ENCODE measurements around the gene NRXN3. TPM values are rescaled to one million over a fixed set of nuclear protein-coding genes. Genes with fewer than 3 reads are reported as not detected.
"Not testable (repeated sequence)": the region's sequence is repeated elsewhere in the genome, so short reads cannot be mapped to it uniquely, and the experiment has no call there.

The NRXN3 gene
- polyA plus RNA-seq, 1 donor from 2014 or later: not detected

DNA sequence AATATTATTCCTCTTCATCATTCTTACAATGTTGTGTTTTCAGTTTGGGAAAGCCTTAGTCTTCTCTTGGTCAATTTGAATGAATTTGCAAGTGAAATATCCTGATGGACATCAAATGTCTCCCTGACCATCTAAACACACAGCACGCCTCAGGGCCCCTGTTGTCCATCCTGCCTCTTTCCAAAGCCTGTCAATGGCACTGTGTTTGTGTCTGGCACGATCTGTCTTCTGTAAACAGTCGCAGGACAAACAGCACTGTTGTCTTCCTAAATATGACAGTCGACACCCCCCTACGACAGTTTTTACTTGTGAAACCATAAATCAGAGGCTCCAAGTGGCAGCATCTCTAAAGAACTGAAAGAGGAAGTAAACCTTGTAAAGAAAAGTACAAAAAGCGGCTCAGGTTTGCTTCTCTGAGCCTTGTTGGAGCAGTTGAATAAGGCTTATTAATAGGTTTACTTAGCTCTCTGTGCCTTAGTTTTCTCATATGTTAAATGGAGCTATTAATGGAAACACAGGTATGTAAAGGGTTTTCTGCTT is 285.8 kb downstream of the NRXN3 start:
- Mint-ChIP-seq H3K36me3 (peaks cover 2% of the 10 kb centered on the region), H3K9me3 (no peaks in the 10 kb centered on the region), H3K4me1 (peaks cover 0 to 10% (median 4%) of the 10 kb centered on the region in 3 donors), H3K4me3 (peak overlapping the region in 1 of 4 donors; percentile 2), H3K27me3 (no peaks in the 10 kb centered on the region), H3K27ac (no peak overlapping the region)

DNA sequence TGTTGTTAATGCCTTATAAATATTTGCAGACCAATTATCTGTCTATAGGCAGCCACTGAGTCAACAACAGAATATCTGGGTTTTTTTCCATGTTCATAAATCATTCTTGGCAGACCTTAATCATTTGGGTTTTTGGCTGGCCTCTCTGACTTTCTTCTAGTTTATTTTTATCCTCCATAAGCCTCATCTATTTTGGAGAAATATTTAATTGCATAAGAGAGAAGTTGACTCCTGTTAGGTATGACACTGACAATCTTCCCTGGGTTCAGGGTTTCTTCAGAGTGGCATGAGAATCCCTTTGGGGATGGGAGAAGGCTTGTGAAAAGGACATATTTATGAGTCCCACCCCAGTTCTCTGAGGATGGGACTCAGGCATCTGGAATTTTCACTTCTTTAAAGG is 299.8 kb downstream of the NRXN3 start:
- Mint-ChIP-seq H3K36me3 (no peaks in the 10 kb centered on the region), H3K27ac (no peak overlapping the region), H3K4me1 (no peaks in the 10 kb centered on the region), H3K4me3 (no peak overlapping the region), H3K9me3 (peaks cover 0 to 5% (median 0%) of the 10 kb centered on the region in 3 donors), H3K27me3 (no peaks in the 10 kb centered on the region)

DNA sequence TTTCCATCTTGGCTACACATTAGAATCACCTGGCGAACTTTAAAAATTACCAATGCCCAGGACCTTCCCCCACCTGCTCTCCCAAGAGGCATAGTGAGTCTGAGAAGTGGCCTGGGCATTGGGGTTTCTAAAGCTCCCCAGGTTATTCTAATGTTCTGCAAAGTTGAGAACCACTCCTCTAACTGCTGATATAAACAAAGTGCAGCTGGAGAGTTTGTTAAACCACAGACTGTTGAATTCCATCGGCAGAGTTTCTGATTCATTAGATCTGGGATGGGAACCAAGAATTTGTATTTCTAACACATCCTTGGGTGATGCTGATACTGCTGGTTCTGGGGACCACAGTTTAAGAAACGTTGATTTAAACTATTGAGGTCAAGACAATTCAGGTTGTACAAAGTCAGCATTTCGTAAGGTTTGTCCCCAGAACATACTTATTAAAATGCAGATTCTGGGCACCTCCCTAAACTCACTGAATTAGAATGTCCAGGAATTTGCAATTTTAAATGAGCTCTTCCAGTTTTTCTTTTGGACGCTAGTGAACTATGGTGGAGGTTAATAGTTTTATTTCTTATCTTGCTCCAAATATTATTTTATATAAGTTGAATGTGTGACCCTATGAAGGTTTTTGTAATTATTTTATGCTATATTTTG is 309.1 kb downstream of the NRXN3 start:
- Mint-ChIP-seq H3K27ac (no peak overlapping the region), H3K4me1 (no peaks in the 10 kb centered on the region), H3K9me3 (no peaks in the 10 kb centered on the region), H3K27me3 (peaks cover 1% of the 10 kb centered on the region), H3K36me3 (no peaks in the 10 kb centered on the region), H3K4me3 (no peak overlapping the region)

DNA sequence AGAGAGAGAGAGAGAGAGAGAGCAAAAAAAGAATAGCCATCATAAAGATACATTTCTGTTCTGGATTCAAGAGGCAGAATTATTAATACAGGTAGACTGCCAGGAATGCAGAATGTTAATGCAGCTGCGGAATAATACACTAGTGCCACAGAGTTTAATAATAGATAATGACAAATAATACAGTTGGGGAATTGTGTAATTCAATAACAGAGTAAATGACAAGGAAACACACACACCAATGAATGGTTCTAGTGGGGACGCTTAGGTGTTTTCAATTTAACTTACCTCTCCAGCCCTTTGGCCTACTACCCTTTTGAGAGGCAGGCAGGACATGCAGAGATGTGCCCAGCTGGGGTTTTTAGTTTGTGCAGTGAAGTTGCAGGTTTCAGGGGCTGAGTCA is 313.9 kb downstream of the NRXN3 start:
- H3K36me3 Mint-ChIP-seq: no peaks in the 10 kb centered on the region
- no peaks in the 10 kb centered on the region for H3K9me3 Mint-ChIP-seq

DNA sequence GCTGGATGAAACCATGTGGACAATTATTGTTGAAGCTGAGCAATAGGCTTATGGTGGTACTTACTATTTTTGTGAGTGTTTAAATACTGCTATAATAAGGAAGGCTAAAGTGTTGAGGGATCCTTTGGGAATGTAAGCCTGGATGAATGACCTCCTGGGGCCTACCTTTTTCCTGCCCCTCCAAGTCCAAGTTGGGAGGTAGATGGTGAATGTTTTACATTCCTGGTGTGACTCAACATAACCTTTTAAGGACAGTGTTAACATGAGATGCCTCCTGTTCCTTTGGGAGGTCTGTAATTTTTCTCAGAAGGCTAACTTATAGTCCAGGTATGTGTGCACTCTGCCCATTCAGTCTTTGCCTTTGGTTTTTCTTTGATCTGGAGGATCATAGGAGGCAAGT is 315.9 kb downstream of the NRXN3 start:
- no peak overlapping the region for H3K4me3 Mint-ChIP-seq
- no peaks in the 10 kb centered on the region for H3K4me1 Mint-ChIP-seq
- H3K27ac Mint-ChIP-seq: no peak overlapping the region
- H3K36me3 Mint-ChIP-seq: no peaks in the 10 kb centered on the region
- H3K9me3 Mint-ChIP-seq: no peaks in the 10 kb centered on the region
- peaks cover 2% of the 10 kb centered on the region for H3K27me3 Mint-ChIP-seq

More for the DNA sequence above, 313.9 kb downstream of the NRXN3 start:
- H3K4me3 Mint-ChIP-seq: no peak overlapping the region
- H3K4me1 Mint-ChIP-seq: no peaks in the 10 kb centered on the region
- H3K27me3 Mint-ChIP-seq: peaks cover 3% of the 10 kb centered on the region
- H3K27ac Mint-ChIP-seq: no peak overlapping the region

DNA sequence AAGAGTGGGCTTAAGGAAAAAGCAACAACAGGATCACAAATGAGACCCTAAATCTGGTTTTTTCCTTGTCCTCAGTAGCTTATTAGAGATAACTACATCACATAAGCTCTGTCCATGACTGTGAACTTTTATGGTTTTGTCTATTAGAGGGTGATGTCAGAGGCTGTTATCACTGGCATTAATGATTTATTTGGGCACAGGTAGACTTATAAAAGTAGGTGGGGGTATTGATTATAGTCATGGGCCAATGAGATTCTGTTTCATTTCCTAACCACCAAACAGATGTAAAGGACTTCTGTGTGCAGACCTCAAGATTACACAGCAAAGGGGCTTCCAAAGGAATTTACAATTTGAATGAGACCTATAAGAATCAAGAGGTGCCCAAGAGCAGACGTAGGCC is 316.4 kb downstream of the NRXN3 start:
- Mint-ChIP-seq H3K27ac (no peak overlapping the region), H3K36me3 (no peaks in the 10 kb centered on the region), H3K4me3 (no peak overlapping the region), H3K9me3 (no peaks in the 10 kb centered on the region), H3K4me1 (no peaks in the 10 kb centered on the region), H3K27me3 (peaks cover 2% of the 10 kb centered on the region)

DNA sequence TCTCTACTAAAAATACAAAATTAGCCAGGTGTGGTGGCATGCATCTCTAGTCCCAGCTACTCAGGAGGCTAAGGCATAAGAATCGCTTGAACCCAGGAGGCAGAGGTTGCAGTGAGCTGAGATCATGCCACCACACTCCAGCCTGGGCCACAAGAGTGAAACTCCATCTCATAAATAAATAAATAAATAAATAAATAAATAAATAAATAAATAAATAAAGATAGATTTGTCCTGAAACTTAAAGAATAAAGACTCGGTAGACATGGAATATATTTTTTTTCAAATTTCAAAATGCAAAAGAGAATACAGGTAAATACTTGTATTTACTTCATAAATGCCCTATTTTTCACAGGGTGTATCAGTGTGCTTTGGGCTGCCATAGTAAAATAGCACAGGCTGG is 317.4 kb downstream of the NRXN3 start:
- not testable (repeated sequence) for H3K9me3 Mint-ChIP-seq, H3K27ac Mint-ChIP-seq, H3K36me3 Mint-ChIP-seq, H3K4me3 Mint-ChIP-seq, H3K27me3 Mint-ChIP-seq, H3K4me1 Mint-ChIP-seq

DNA sequence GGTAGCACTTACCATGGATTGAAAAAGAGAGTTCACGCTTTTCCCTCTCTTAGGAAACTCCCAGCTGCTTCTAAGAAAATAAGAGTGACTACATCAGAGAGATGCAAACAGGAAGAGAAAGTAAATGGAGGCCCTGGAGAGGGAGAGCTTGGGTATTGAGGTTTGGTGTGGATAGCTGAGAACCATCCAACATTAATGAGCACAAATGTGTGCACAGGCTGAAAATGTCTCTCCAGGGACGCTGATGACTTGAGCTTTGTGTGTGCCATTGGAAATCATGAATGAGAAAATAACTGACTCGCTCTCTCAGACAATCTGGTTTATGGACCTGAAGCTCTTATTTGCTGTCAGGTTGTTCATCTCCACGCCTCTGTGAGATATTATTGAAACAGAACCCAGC is 318.8 kb downstream of the NRXN3 start:
- H3K9me3 Mint-ChIP-seq: no peaks in the 10 kb centered on the region
- H3K4me1 Mint-ChIP-seq: no peaks in the 10 kb centered on the region
- peaks cover 2% of the 10 kb centered on the region for H3K27me3 Mint-ChIP-seq
- no peak overlapping the region for H3K4me3 Mint-ChIP-seq
- H3K27ac Mint-ChIP-seq: no peak overlapping the region
- no peaks in the 10 kb centered on the region for H3K36me3 Mint-ChIP-seq

DNA sequence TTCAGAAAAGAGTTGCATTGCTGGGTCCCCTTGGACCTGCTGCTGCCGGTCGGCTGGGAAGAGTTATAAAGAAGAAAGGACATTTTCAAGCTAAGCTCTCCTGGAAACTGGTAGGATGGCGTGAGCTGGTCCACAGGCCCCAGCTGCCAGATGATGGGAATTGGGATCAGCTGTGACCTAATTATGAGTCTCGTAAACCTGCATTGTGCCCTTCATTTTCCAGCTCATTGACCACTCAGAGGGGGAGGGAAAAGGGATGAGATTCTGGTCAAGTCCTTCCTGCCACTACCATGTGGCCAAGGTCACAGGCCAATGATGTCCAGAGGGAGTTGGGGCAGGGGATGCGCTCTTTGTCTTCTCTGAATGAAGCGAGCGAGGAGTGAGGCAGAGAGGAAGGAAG is 320.9 kb downstream of the NRXN3 start:
- Mint-ChIP-seq H3K4me1 (no peaks in the 10 kb centered on the region), H3K4me3 (no peak overlapping the region), H3K9me3 (no peaks in the 10 kb centered on the region), H3K27ac (no peak overlapping the region), H3K36me3 (no peaks in the 10 kb centered on the region), H3K27me3 (peaks cover 2% of the 10 kb centered on the region)

DNA sequence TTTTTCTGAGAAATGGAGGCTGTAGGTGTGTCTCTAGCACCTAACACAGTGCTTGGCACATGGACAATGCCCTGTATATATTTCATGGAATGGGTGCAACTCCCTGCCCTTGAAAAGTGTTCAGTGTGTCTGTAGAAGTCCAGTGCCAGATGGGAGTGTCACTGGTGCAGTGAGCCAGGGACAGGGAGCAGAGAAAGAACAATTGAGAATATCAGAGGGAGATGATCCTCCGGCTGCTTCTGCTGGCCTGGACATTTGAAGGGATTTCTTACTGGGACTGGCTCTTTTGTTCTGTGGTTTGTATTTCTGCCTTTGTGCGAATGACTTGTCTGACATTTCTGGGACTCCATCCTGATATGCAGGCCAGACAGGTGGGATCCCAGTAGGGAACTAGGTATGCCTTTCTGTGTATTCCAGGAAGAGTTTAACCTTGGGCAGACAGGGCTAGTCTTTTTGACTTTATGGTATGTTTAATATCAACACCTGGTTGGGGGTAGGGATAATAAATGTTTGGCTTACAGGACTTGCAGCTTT is 328.0 kb downstream of the NRXN3 start:
- peaks cover 0 to 3% (median 0%) of the 10 kb centered on the region in 3 donors for H3K9me3 Mint-ChIP-seq

DNA sequence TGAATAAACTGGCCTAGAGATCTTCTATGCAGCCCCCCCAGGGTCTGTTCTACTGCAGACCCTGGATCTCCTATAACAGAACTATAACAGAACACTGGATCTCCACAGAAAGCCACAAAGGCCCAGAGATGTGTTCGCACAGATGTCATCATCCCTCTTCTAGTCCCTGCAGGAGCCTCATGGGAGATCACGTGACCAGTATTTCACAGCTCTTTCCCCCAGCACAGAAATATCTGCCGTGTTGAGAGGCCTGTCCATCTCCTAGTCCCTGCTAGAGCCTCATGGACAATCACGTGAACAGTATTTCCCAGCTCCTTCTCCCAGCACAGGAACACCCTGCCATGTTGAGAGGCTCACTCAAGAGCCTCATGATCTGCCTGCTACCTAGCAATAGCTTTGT is 331.7 kb downstream of the NRXN3 start:
- Mint-ChIP-seq H3K27me3 (no peaks in the 10 kb centered on the region), H3K27ac (no peak overlapping the region), H3K9me3 (peaks cover 0 to 3% (median 1%) of the 10 kb centered on the region in 3 donors), H3K36me3 (no peaks in the 10 kb centered on the region), H3K4me3 (no peak overlapping the region), H3K4me1 (peaks cover 0 to 2% (median 0%) of the 10 kb centered on the region in 3 donors)

More for the DNA sequence above, 328.0 kb downstream of the NRXN3 start:
- H3K4me3 Mint-ChIP-seq: no peak overlapping the region
- peaks cover 2% of the 10 kb centered on the region for H3K27me3 Mint-ChIP-seq
- no peaks in the 10 kb centered on the region for H3K36me3 Mint-ChIP-seq
- H3K27ac Mint-ChIP-seq: no peak overlapping the region
- no peaks in the 10 kb centered on the region for H3K4me1 Mint-ChIP-seq

DNA sequence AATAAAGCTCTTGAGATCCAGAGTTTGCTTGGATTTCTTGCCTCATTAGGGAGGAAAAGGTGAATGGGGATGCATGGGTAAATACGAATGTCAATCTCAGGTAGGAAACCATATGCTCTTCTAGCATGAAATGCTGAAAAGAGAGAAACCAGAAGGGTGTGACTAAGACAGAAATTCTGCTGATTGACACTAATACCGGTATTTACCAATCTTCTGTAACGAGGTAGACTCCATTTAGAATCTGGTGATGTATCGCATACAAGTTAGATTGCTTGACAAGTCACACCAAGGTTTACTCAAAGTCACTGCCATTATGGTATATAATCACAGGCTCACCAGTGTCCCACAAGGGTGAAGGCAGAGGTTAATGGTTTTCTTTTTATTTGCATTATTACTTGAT is 337.9 kb downstream of the NRXN3 start:
- Mint-ChIP-seq H3K36me3 (no peaks in the 10 kb centered on the region), H3K9me3 (peaks cover 0 to 3% (median 0%) of the 10 kb centered on the region in 3 donors), H3K4me3 (no peak overlapping the region), H3K4me1 (peaks cover 0 to 2% (median 0%) of the 10 kb centered on the region in 3 donors), H3K27ac (no peak overlapping the region), H3K27me3 (no peaks in the 10 kb centered on the region)

DNA sequence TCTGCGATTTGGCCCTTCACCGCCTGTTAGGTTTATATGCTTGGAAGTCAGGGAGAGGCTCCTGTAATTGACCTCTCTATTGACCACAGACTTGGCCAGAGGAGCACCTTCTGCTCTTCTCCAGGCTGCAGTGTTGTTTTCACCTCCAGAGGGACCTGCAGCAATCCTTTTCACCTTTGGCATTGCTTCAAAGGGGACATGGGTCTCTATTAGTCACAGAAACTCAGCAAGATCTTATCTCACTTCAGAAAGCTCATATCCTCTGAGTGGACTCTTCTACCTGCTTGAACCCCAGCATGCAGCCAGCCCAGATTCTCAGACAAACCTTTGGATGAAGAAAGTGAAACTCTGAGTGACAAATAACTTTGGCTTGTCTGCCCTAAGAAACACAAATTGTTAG is 339.3 kb downstream of the NRXN3 start:
- H3K9me3 Mint-ChIP-seq: peaks cover 0 to 3% (median 0%) of the 10 kb centered on the region in 3 donors
- no peaks in the 10 kb centered on the region for H3K4me1 Mint-ChIP-seq
- no peaks in the 10 kb centered on the region for H3K27me3 Mint-ChIP-seq
- H3K4me3 Mint-ChIP-seq: no peak overlapping the region
- no peak overlapping the region for H3K27ac Mint-ChIP-seq
- no peaks in the 10 kb centered on the region for H3K36me3 Mint-ChIP-seq

DNA sequence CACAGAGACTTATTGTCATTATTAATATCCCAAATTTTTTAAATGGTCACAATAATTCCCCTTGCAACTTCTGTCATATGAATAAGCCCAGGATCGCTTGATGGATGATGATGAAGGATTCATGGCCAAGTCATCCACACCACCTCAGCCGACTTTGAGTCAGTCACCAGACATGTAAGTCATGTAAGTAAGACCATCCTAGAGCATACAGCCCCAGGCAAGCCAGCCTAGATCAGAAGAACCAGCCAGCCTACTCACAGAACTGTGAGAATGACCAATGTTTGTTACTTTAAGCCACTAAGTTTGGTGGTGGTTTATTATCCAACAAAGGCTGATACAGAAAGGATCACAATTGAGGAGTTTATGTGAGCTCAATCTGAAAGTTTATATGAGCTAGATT is 341.8 kb downstream of the NRXN3 start:
- Mint-ChIP-seq H3K4me1 (no peaks in the 10 kb centered on the region), H3K27ac (no peak overlapping the region), H3K4me3 (no peak overlapping the region), H3K36me3 (no peaks in the 10 kb centered on the region), H3K27me3 (no peaks in the 10 kb centered on the region), H3K9me3 (peaks cover 0 to 2% (median 0%) of the 10 kb centered on the region in 3 donors)

DNA sequence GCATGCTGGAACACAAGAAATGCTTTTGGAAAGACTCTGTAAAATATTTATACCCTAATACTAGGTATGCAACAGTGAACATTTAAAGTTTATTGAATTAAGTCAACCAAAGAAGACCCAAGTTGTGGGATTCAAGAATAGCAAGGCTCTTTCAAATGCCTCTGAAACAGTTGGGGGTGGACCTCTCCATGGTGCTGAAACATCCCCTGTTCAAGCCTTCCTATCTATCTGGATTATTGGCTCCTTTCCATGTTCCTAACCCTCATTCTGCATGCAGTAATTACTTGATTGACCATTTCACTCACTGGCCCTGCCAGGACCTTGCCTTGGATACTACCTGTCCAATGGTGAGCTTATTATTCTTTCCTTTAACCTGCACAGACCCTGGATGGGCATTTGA is 349.7 kb downstream of the NRXN3 start:
- H3K27ac Mint-ChIP-seq: no peak overlapping the region
- H3K4me3 Mint-ChIP-seq: no peak overlapping the region
- H3K27me3 Mint-ChIP-seq: no peaks in the 10 kb centered on the region
- H3K36me3 Mint-ChIP-seq: no peaks in the 10 kb centered on the region
- peaks cover 0 to 5% (median 0%) of the 10 kb centered on the region in 3 donors for H3K9me3 Mint-ChIP-seq
- H3K4me1 Mint-ChIP-seq: no peaks in the 10 kb centered on the region

DNA sequence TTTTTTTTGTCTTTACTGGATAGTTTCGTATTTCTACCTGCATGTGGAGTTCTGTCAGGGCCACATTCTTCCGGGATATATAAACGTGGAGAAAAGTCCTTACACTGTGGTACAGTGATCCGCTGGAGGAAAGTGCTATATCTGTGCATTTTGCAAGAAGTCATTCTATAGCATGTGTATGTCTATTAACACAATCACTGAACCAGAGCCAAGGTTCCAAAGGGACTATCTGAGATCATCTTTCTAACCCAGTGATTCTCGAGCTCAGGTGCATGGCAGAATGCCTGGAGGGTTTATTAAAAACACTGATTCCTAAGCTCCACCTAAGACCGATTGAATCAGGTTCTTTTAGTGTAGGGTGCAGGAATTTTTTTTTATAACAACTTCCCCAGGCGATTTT is 354.0 kb downstream of the NRXN3 start:
- Mint-ChIP-seq H3K36me3 (peaks cover 1% of the 10 kb centered on the region), H3K4me1 (no peaks in the 10 kb centered on the region), H3K9me3 (peaks cover 0 to 5% (median 1%) of the 10 kb centered on the region in 3 donors), H3K4me3 (no peak overlapping the region), H3K27ac (no peak overlapping the region), H3K27me3 (no peaks in the 10 kb centered on the region)
